Gastroesophageal sphincter (tissue), 4 donors: ENCODE data around the gene UMOD. TPM values are rescaled to one million over a fixed set of nuclear protein-coding genes. Genes with fewer than 3 reads are reported as not detected.

Source experiments
- ATAC-seq: fragments of 150-250 bp; one replicate; pipeline ENCODE4 v1.9.1; 2016; ENCODE audit warnings: mild to moderate bottlenecking, moderate library complexity
- H3K27ac ChIP-seq, 4 donors: fragments of 200-600 bp; sonication (generic) in 3 of 4; 1 replicate in 3 of 4; 2 replicates in 1 of 4; pipeline ENCODE4 v1.5.1; 2016 to 2019
- H3K27me3 ChIP-seq: fragments of 200-600 bp; sonication (generic); one replicate; pipeline ENCODE4 v1.5.1; 2019
- H3K36me3 ChIP-seq, 2 donors: fragments of 200-600 bp; sonication (generic); one replicate each; pipeline ENCODE4 v1.5.1; 2019; ENCODE audit warnings: control low read depth in 1 of 2
- H3K4me1 ChIP-seq, 3 donors: fragments of 200-600 bp; sonication (generic); 1 replicate in 2 of 3; 2 replicates in 1 of 3; pipeline ENCODE4 v1.5.1; 2016 to 2019; ENCODE audit warnings: control low read depth in 2 of 3
- H3K4me3 ChIP-seq, 2 donors: fragments of 200-600 bp; sonication (generic); one replicate each; pipeline ENCODE4 v1.5.1; 2019; ENCODE audit warnings: mild to moderate bottlenecking in 1 of 2, moderate library complexity in 1 of 2
- H3K9me3 ChIP-seq, 3 donors: fragments of 200-600 bp; sonication (generic); one replicate each; pipeline ENCODE4 v1.5.1; 2017 to 2019; ENCODE audit warnings: control low read depth in 2 of 3
- CTCF ChIP-seq, 4 experiments: fragments of 200-600 bp in 2 of 4; fragments of 450-650 bp in 2 of 4; sonication (generic) in 1 of 4; IDR thresholded peaks; one replicate each; pipeline ENCODE4 v1.5.1; 2017 to 2019; ENCODE audit warnings: antibody characterized with exemption in 4 of 4, mild to moderate bottlenecking in 2 of 4, moderate library complexity in 2 of 4
- EP300 ChIP-seq: sonication (generic); formaldehyde crosslinking; IDR thresholded peaks from one replicate; pipeline ENCODE4 v1.6.1; 2017; ENCODE audit warnings: antibody characterized with exemption, mild to moderate bottlenecking
- POLR2A ChIP-seq, 2 donors: fragments of 450-650 bp; IDR thresholded peaks; one replicate each; pipeline ENCODE4 v1.6.1; 2017; ENCODE audit warnings: antibody characterized with exemption in 2 of 2, mild to moderate bottlenecking in 2 of 2, moderate library complexity in 1 of 2
- POLR2AphosphoS5 ChIP-seq: sonication (generic); formaldehyde crosslinking; IDR thresholded peaks from one replicate; pipeline ENCODE4 v1.6.1; 2017; ENCODE audit warnings: antibody characterized with exemption
- WGBS, 2 donors: methylation state at CpG; one replicate each; pipeline ENCODE4 v1.1.5; 2018; ENCODE audit warnings: low coverage in 1 of 2; 5-methylcytosine and 5-hydroxymethylcytosine counted together
- total RNA-seq, 4 donors: library from RNA; depleted of rRNA; stranded (reverse); fragments of >200 nt; gene quantifications; one replicate each; pipeline ENCODE4 v1.1.0, GENCODE V29; 2016

UMOD gene
- total RNA-seq, 4 donors from 2014 or later, result not detected

GRCh38 chr16:20303012-20303411, 49.5 kb downstream of the UMOD start:
- H3K36me3 ChIP-seq, result no peaks in the 10 kb centered on the region
- no peak overlapping the region for H3K27ac ChIP-seq
- H3K9me3 ChIP-seq, result no peaks in the 10 kb centered on the region
- ATAC-seq, result no peak
- peaks cover 19% of the 10 kb centered on the region for H3K27me3 ChIP-seq
- no peaks in the 10 kb centered on the region for H3K4me1 ChIP-seq
- WGBS, 2 donors, result 53 to 54% methylated on average over 3 of the region's 4 CpGs
- TF ChIP-seq POLR2AphosphoS5 (no peak), POLR2A (IDR thresholded peaks at IDR 0.05) (no peak), EP300 (no peak), CTCF (IDR thresholded peaks at IDR 0.05) (no peak)
- H3K4me3 ChIP-seq, result no peak overlapping the region

DNA sequence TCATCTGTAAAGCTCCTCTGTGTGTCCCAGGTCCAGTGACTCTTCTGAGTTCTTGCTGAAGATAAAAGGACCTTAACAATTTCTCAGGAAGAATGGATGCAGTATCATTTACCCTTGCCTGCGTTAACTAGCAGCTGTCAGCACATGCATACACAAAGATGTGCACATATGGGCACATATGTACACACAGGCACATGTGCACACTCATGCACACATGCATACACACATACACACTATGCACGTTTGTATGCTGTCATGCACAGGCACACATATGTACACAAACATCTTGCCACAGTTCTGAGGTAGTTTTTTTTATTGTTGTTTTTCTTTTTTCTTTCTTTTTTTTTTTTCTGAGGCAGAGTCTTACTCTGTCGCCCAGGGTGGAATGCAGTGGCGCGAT, 50.1 kb downstream of the UMOD start:
- H3K4me3 ChIP-seq, result no peak overlapping the region
- no peaks in the 10 kb centered on the region for H3K36me3 ChIP-seq
- no peaks in the 10 kb centered on the region for H3K9me3 ChIP-seq
- TF ChIP-seq POLR2AphosphoS5 (no peak), EP300 (no peak), POLR2A (IDR thresholded peaks at IDR 0.05) (no peak), CTCF (IDR thresholded peaks at IDR 0.05) (no peak)
- no peak overlapping the region for H3K27ac ChIP-seq
- H3K4me1 ChIP-seq, result no peaks in the 10 kb centered on the region
- 0 to 50% methylated on average over 1 to 2 of the region's 5 CpGs for WGBS, 2 donors
- peaks cover 23% of the 10 kb centered on the region for H3K27me3 ChIP-seq
- no peak for ATAC-seq

- no peak for ATAC-seq
- H3K27ac ChIP-seq, result no peak overlapping the region
- no peak for TF ChIP-seq CTCF (IDR thresholded peaks at IDR 0.05)
- TF ChIP-seq EP300, result no peak
- no peak for TF ChIP-seq POLR2A (IDR thresholded peaks at IDR 0.05)
- no peak for TF ChIP-seq POLR2AphosphoS5
- H3K36me3 ChIP-seq, result no peaks in the 10 kb centered on the region
- peaks cover 19% of the 10 kb centered on the region for H3K27me3 ChIP-seq
- whole genome bisulfite sequencing, 2 donors, result 55 to 57% methylated on average over 3 to 5 of the region's 5 CpGs
- no peaks in the 10 kb centered on the region for H3K4me1 ChIP-seq
- no peak overlapping the region for H3K4me3 ChIP-seq
- H3K9me3 ChIP-seq, result no peaks in the 10 kb centered on the region
Measured at GRCh38 chr16:20301840-20302239, 50.7 kb downstream of the UMOD start.

DNA sequence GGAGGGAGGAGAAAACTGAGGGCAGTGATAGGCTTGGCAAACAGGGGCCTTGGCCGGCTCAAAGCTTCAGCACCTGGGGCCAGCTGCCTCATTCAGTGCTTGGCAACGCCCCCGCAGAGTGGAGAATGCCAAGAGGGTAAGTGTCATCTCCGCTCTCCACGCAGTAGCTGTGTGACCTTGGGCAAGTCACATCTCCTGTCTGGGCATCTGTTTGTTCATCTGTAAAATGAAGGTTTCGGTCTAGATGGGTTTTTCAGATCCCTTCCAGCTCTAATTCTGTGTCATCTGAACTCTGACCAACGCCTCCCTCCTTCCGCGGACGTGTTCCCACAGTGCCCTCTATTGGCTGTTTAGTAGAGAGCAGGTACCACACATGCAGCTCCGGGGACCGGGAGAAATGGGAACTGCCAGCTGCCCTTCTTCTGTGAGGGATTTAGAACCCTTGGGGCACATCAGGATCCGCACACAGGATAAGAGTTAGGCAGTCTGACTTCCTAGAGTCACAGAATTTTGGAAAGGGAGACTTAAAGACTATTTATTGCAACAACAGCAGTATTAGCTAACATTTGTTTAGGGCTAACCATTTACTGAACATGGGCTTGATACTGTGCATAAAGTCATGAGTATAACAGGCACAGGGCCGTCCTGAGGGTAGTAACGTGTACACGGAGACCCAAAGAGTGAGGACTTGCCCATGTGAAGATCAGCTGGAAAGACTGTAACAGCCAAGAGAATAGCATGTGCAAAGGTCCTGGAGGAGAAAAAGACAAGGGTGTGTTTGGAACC, 52.0 kb downstream of the UMOD start:
- Histone ChIP-seq H3K9me3 (no peaks in the 10 kb centered on the region), H3K36me3 (no peaks in the 10 kb centered on the region), H3K27me3 (peaks cover 23% of the 10 kb centered on the region), H3K4me1 (no peaks in the 10 kb centered on the region), H3K4me3 (no peak overlapping the region), H3K27ac (no peak overlapping the region)
- no peak for TF ChIP-seq EP300
- TF ChIP-seq CTCF (IDR thresholded peaks at IDR 0.05), result peak in 3 of 4 experiments; percentile 6 to 57 (median 29)
- TF ChIP-seq POLR2A (IDR thresholded peaks at IDR 0.05), result no peak
- TF ChIP-seq POLR2AphosphoS5, result no peak
- WGBS, 2 donors, result 18 to 34% methylated on average over 6 to 9 of the region's 16 CpGs
- ATAC-seq, result no peak

DNA sequence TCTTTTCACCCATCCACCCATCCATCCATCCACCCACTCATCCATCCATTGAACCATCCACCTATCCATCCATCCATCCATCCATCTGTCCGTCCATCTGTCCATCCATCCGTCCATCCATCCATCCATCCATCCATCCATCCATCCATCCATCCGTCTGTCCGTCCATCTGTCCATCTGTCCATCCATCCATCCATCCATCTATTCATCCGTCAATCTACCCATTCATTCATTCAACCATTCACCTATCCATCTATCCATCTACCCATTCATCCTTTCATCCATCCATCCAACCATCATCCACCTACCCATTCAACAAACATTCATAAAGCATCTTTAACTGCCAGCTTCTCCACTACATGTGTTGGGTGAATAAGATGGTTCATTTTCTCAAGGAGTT, 54.1 kb downstream of the UMOD start:
- Histone ChIP-seq H3K27me3 (peaks cover 25% of the 10 kb centered on the region), H3K27ac (no peak overlapping the region), H3K9me3 (no peaks in the 10 kb centered on the region), H3K4me1 (no peaks in the 10 kb centered on the region), H3K4me3 (no peak overlapping the region), H3K36me3 (no peaks in the 10 kb centered on the region)
- 70 to 73% methylated on average over 3 to 5 of the region's 5 CpGs for WGBS, 2 donors
- no peak for ATAC-seq
- TF ChIP-seq CTCF (IDR thresholded peaks at IDR 0.05) (no peak), POLR2A (IDR thresholded peaks at IDR 0.05) (no peak), POLR2AphosphoS5 (no peak), EP300 (no peak)
